ENCODE data around the gene SHROOM3. TPM values are rescaled to one million over a fixed set of nuclear protein-coding genes. Genes with fewer than 3 reads are reported as not detected.

The SHROOM3 gene
- total and polyA plus RNA-seq, 2 experiments from 2014 or later: 11.3 to 73.5 TPM

- H3K79me2 ChIP-seq (replicated peaks; ENCODE audit: insufficient read depth): no peaks in the 10 kb centered on the region
- no peak overlapping the region for H3K4me3 Mint-ChIP-seq
Observed at GRCh38 chr4:76545226-76545884, 110.3 kb downstream of the SHROOM3 start.

More at GRCh38 chr4:76545226-76545884, 110.3 kb downstream of the SHROOM3 start:
- ATAC-seq: no peak
- 0 out of 2 replicates have a peak, but pooled peaks cover 4% of the 10 kb centered on the region for H3K9me2 ChIP-seq (ENCODE audit: insufficient read depth)
- no peaks in the 10 kb centered on the region for H4K20me1 ChIP-seq (replicated peaks; ENCODE audit: insufficient read depth)
- H2AFZ ChIP-seq: no peak overlapping the region
- H3K36me3 ChIP-seq (ENCODE audit: insufficient read depth): no peaks in the 10 kb centered on the region
- Mint-ChIP-seq H3K27me3 (ENCODE audit: insufficient read depth, low read depth, poor library complexity) (peaks cover 2% of the 10 kb centered on the region), H3K36me3 (ENCODE audit: low read depth) (no peaks in the 10 kb centered on the region; the same call in 2 of the 3 replicates), H3K4me1 (peaks cover 35% of the 10 kb centered on the region), H3K27ac (no peak overlapping the region), H3K9me3 (no peaks in the 10 kb centered on the region; the same call in 2 of the 3 replicates)
- no peaks in the 10 kb centered on the region for H3F3A ChIP-seq (replicated peaks; ENCODE audit: low read depth)
- no peaks in the 10 kb centered on the region for H3K27me3 ChIP-seq (ENCODE audit: insufficient read depth)
- H3K27ac ChIP-seq (ENCODE audit: low read depth): no peak overlapping the region
- no peak overlapping the region for H3K4me3 ChIP-seq
- DNase-seq (ENCODE audit: low spot score): no peak
- H3K4me2 ChIP-seq: no peak overlapping the region
- peaks cover 36% of the 10 kb centered on the region for H3K4me1 ChIP-seq (ENCODE audit: insufficient read depth)
- TF ChIP-seq ZNF331 (CRISPR knock-in tag; IDR thresholded peaks at IDR 0.05; ENCODE audit: low read depth) (no peak), JUNB (IDR thresholded peaks at IDR 0.05; ENCODE audit: unreplicated experiment) (no peak), REST (IDR thresholded peaks at IDR 0.05; ENCODE audit: unreplicated experiment) (no peak), EZH2phosphoT487 (IDR thresholded peaks at IDR 0.05; ENCODE audit: unreplicated experiment) (no peak), NANOG (IDR thresholded peaks at IDR 0.05; ENCODE audit: borderline replicate concordance) (no peak), EZH2 (IDR thresholded peaks at IDR 0.05; ENCODE audit: low read depth, unreplicated experiment) (no peak), STAT1 (IDR thresholded peaks at IDR 0.05; ENCODE audit: unreplicated experiment) (no peak), ZNF114 (CRISPR knock-in tag; IDR thresholded peaks at IDR 0.05) (no peak), POLR2AphosphoS5 (IDR thresholded peaks at IDR 0.05; ENCODE audit: low read depth) (no peak), ETS1 (IDR thresholded peaks at IDR 0.05) (no peak), CREB1 (CRISPR knock-in tag; IDR thresholded peaks at IDR 0.05; ENCODE audit: low read depth) (no peak), CTCF (conservative IDR thresholded peaks at IDR 0.05; ENCODE audit: low read depth in 2 of 2) (no peak), ZNF462 (CRISPR knock-in tag; IDR thresholded peaks at IDR 0.05) (no peak)

All from GM23338 (cell line).